ENCODE data around the gene LRRC36. TPM values are rescaled to one million over a fixed set of nuclear protein-coding genes. Genes with fewer than 3 reads are reported as not detected.

LRRC36 gene
- total RNA-seq, 1 experiment from 2014 or later = not detected

- Histone ChIP-seq H3K36me3 (ENCODE audit: low read depth, low read length) (no peaks in the 10 kb centered on the region), H3K4me3 (ENCODE audit: low read length) (no peak overlapping the region), H4K20me1 (ENCODE audit: low read length) (no peaks in the 10 kb centered on the region), H3K9ac (ENCODE audit: low read length) (no peak overlapping the region), H2AFZ (ENCODE audit: low read length) (no peak overlapping the region), H3K27ac (ENCODE audit: low read length) (no peak overlapping the region), H3F3A (ENCODE audit: low read length, unreplicated experiment) (no peaks in the 10 kb centered on the region), H3K79me2 (ENCODE audit: low read length) (no peaks in the 10 kb centered on the region), H3K9me2 (replicated peaks; ENCODE audit: low read length) (no peaks in the 10 kb centered on the region), H3K27me3 (ENCODE audit: low read length) (no peaks in the 10 kb centered on the region), H3K4me1 (ENCODE audit: insufficient read depth, low read length) (peaks cover 5% of the 10 kb centered on the region; the same call in 1 of the 2 replicates), H3K4me2 (ENCODE audit: low read length) (no peak overlapping the region), H3K9me3 (ENCODE audit: low read length) (no peaks in the 10 kb centered on the region)
- POLR2A ChIA-PET (ENCODE audit: unreplicated experiment) = no interaction called here
- CTCF ChIA-PET = interaction anchor here (0.6 kb wide), 1 partner anchor 15 kb away, joined by 13 read pairs; no protein-coding TSS in a partner anchor
- ATAC-seq (no peak), DNase-seq (no peak)
- BruUV-seq (replicated peaks) = no TSS peak
- TF ChIP-seq EZH2 (IDR thresholded peaks at IDR 0.05; ENCODE audit: low read length, unreplicated experiment) (no peak), EZH2phosphoT487 (IDR thresholded peaks at IDR 0.05; ENCODE audit: borderline replicate concordance, low read length) (no peak), CTCF (conservative IDR thresholded peaks at IDR 0.05; ENCODE audit: low read depth, low read length) (no peak)
- intact Hi-C loops (cut with micrococcal nuclease) = loop anchor here (10.0 kb wide), 1 partner anchor 47 kb away; no protein-coding TSS in a partner anchor
Measured at GRCh38 chr16:67391424-67392300, 65.0 kb downstream of the LRRC36 start.

GRCh38 chr16:67392301-67393059 is 65.9 kb downstream of the LRRC36 start:
- Histone ChIP-seq H3K4me2 (ENCODE audit: low read length) (no peak overlapping the region), H3K27me3 (ENCODE audit: low read length) (no peaks in the 10 kb centered on the region), H3K36me3 (ENCODE audit: low read depth, low read length) (no peaks in the 10 kb centered on the region), H4K20me1 (ENCODE audit: low read length) (no peaks in the 10 kb centered on the region), H2AFZ (ENCODE audit: low read length) (no peak overlapping the region), H3F3A (ENCODE audit: low read length, unreplicated experiment) (no peaks in the 10 kb centered on the region), H3K27ac (ENCODE audit: low read length) (no peak overlapping the region), H3K4me3 (ENCODE audit: low read length) (no peak overlapping the region), H3K9me3 (ENCODE audit: low read length) (no peaks in the 10 kb centered on the region), H3K9me2 (replicated peaks; ENCODE audit: low read length) (no peaks in the 10 kb centered on the region), H3K9ac (ENCODE audit: low read length) (no peak overlapping the region), H3K79me2 (ENCODE audit: low read length) (no peaks in the 10 kb centered on the region), H3K4me1 (ENCODE audit: insufficient read depth, low read length) (peaks cover 5% of the 10 kb centered on the region; the same call in 1 of the 2 replicates)
- POLR2A ChIA-PET (ENCODE audit: unreplicated experiment) = no interaction called here
- CTCF ChIA-PET = no interaction called here
- no peak for ATAC-seq
- no peak for DNase-seq
- intact Hi-C loops (cut with micrococcal nuclease) = loop anchor here (10.0 kb wide), 1 partner anchor 48 kb away; no protein-coding TSS in a partner anchor
- TF ChIP-seq EZH2phosphoT487 (IDR thresholded peaks at IDR 0.05; ENCODE audit: borderline replicate concordance, low read length) (no peak), CTCF (conservative IDR thresholded peaks at IDR 0.05; ENCODE audit: low read depth, low read length) (no peak)
- BruUV-seq (replicated peaks) = no TSS peak

All from PC-3 (cell line).